Tibial nerve (tissue), 3 donors: Measurements from ENCODE around the gene TENM4.

ENCODE experiments used
- CTCF ChIP-seq, 5 experiments: fragments of 200-600 bp in 3 of 5; fragments of 450-650 bp in 2 of 5; sonication (generic) in 3 of 5; IDR thresholded peaks; one replicate each; pipeline ENCODE4 v1.5.1; 2016 to 2019; ENCODE audit warnings: antibody characterized with exemption in 5 of 5, mild to moderate bottlenecking in 3 of 5, moderate library complexity in 2 of 5
- POLR2A ChIP-seq, 2 donors: fragments of 450-650 bp; IDR thresholded peaks; one replicate each; pipeline ENCODE4 v1.6.1; 2017; ENCODE audit warnings: antibody characterized with exemption in 2 of 2, mild to moderate bottlenecking in 2 of 2, moderate library complexity in 2 of 2

DNA sequence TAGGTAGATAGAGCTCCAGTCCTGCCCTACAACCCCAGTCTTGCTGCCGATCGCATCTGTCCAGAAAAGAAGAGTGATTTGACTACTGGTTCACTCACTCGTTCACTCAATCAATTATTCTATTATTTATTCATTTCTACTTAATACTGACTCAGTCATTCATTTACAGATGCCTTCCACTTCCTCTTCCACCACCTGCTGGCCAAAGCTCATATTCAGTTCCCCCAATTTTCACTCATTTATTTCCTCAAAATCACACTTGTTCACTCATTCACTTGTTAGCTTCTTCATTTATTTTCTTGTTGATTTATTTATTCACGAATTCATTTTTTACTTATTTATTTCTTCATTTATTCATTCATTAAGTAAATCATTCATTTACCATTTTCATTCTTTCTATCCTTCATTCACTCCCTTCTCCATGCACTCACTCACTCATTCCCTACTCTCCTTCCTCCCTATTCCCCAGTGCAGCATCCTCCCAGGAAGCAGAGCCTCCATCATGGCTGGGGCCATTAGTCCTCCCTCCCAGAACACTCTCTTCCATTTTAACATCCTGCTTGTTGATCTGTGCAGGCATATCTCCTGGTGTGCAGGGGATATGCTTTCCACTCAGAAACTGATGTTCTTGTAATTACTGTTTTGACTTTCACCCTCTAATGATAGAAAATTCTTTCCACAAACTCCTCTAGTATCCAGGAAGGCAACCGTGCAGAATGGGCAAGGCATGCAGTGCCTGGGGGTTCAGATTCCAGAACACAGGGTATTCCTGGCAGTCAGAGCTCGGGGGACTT lies 281.0 kb downstream of the TENM4 start:
- no peak for TF ChIP-seq CTCF (IDR thresholded peaks at IDR 0.05)
- no peak for TF ChIP-seq POLR2A (IDR thresholded peaks at IDR 0.05)
